HEK293 (cell line): Measurements from ENCODE around the gene EPS8L3.

Source experiments
- CTCF ChIP-seq: fragments of 450-650 bp; formaldehyde crosslinking; IDR thresholded peaks from 2 replicates; pipeline ENCODE4 v1.5.1; 2016; ENCODE audit warnings: missing biosample characterization, missing genetic modification characterization
- KLF8 ChIP-seq: fragments of 450-650 bp; formaldehyde crosslinking; IDR thresholded peaks from 2 replicates; pipeline ENCODE4 v1.5.1; 2016; ENCODE audit warnings: missing biosample characterization, missing genetic modification characterization
- PRDM10 ChIP-seq: fragments of 450-650 bp; formaldehyde crosslinking; IDR thresholded peaks from 2 replicates; pipeline ENCODE4 v1.5.1; 2016; ENCODE audit warnings: missing biosample characterization, missing genetic modification characterization
- SALL2 ChIP-seq: fragments of 450-650 bp; formaldehyde crosslinking; IDR thresholded peaks from 2 replicates; pipeline ENCODE4 v1.5.0; 2017; ENCODE audit warnings: missing biosample characterization, mild to moderate bottlenecking, missing genetic modification characterization, borderline replicate concordance
- TSHZ1 ChIP-seq: fragments of 450-650 bp; formaldehyde crosslinking; IDR thresholded peaks from 2 replicates; pipeline ENCODE4 v1.5.1; 2016; ENCODE audit warnings: missing biosample characterization, missing genetic modification characterization, borderline replicate concordance
- ZBTB1 ChIP-seq: fragments of 450-650 bp; formaldehyde crosslinking; IDR thresholded peaks from 2 replicates; pipeline ENCODE4 v1.5.1; 2016; ENCODE audit warnings: missing biosample characterization, missing genetic modification characterization
- ZBTB6 ChIP-seq: fragments of 450-650 bp; formaldehyde crosslinking; IDR thresholded peaks from 2 replicates; pipeline ENCODE4 v1.5.1; 2017; ENCODE audit warnings: missing biosample characterization, missing genetic modification characterization
- ZFP37 ChIP-seq: fragments of 450-650 bp; formaldehyde crosslinking; IDR thresholded peaks from 2 replicates; pipeline ENCODE4 v1.5.1; 2016; ENCODE audit warnings: missing biosample characterization, missing genetic modification characterization
- ZNF121 ChIP-seq: fragments of 450-650 bp; formaldehyde crosslinking; IDR thresholded peaks from 2 replicates; pipeline ENCODE4 v1.5.1; 2016; ENCODE audit warnings: missing biosample characterization, missing genetic modification characterization
- ZNF146 ChIP-seq: fragments of 450-650 bp; formaldehyde crosslinking; IDR thresholded peaks from 2 replicates; pipeline ENCODE4 v1.5.1; 2016; ENCODE audit warnings: missing biosample characterization, missing genetic modification characterization
- ZNF175 ChIP-seq: fragments of 450-650 bp; formaldehyde crosslinking; IDR thresholded peaks from 2 replicates; pipeline ENCODE4 v1.5.1; 2016; ENCODE audit warnings: missing biosample characterization, missing genetic modification characterization
- ZNF184 ChIP-seq: fragments of 450-650 bp; IDR thresholded peaks from 2 replicates; pipeline ENCODE4 v1.5.1; 2018; ENCODE audit warnings: missing biosample characterization, mild to moderate bottlenecking, missing genetic modification characterization
- ZNF239 ChIP-seq: fragments of 450-650 bp; formaldehyde crosslinking; IDR thresholded peaks from 2 replicates; pipeline ENCODE4 v1.5.1; 2016; ENCODE audit warnings: missing biosample characterization, missing genetic modification characterization
- ZNF350 ChIP-seq: fragments of 450-650 bp; formaldehyde crosslinking; IDR thresholded peaks from 2 replicates; pipeline ENCODE4 v1.5.0; 2017; ENCODE audit warnings: missing biosample characterization, mild to moderate bottlenecking, missing genetic modification characterization

GRCh38 chr1:109784551-109785252, 21.0 kb upstream of the EPS8L3 start:
- no peak for TF ChIP-seq CTCF (tag by site-specific recombination)
- no peak for TF ChIP-seq SALL2 (tag by site-specific recombination)
- no peak for TF ChIP-seq PRDM10 (tag by site-specific recombination)
- no peak for TF ChIP-seq ZNF184
- no peak for TF ChIP-seq ZNF121 (tag by site-specific recombination)
- no peak for TF ChIP-seq TSHZ1 (tag by site-specific recombination)
- TF ChIP-seq ZFP37 = no peak
- TF ChIP-seq ZNF350 (tag by site-specific recombination) = no peak
- no peak for TF ChIP-seq ZBTB6 (tag by site-specific recombination)
- no peak for TF ChIP-seq ZNF239 (tag by site-specific recombination)
- TF ChIP-seq ZNF175 (tag by site-specific recombination) = no peak
- TF ChIP-seq ZNF146 (tag by site-specific recombination) = no peak
- no peak for TF ChIP-seq ZBTB1 (tag by site-specific recombination)
- TF ChIP-seq KLF8 (tag by site-specific recombination) = no peak
